Measurements from ENCODE around the gene MBTPS1. TPM values are rescaled to one million over a fixed set of nuclear protein-coding genes. Genes with fewer than 3 reads are reported as not detected.

The MBTPS1 gene
- total RNA-seq, 1 experiment from 2014 or later, result 130 TPM

GRCh38 chr16:84087001-84087400 is 29.7 kb downstream of the MBTPS1 start:
- peaks cover 32% of the 10 kb centered on the region for H3K36me3 Mint-ChIP-seq (ENCODE audit: insufficient read depth, unreplicated experiment)
- no peak overlapping the region for H3K27ac Mint-ChIP-seq (ENCODE audit: unreplicated experiment)
- DNase-seq, result no peak
- CTCF ChIA-PET, result interaction anchor here (0.6 to 2.3 kb wide), 3 partner anchors 30 to 129 kb away, joined by 3 to 7 read pairs (median 4); partner anchors contain the start of genes MBTPS1 and TAF1C
- no peaks in the 10 kb centered on the region for H3K9me3 Mint-ChIP-seq (ENCODE audit: low read depth, unreplicated experiment)
- no peak overlapping the region for H3K4me3 Mint-ChIP-seq (ENCODE audit: low read depth, unreplicated experiment)
- no peak for TF ChIP-seq CTCF (IDR thresholded peaks at IDR 0.05; ENCODE audit: unreplicated experiment)
- BruUV-seq (replicated peaks), result no TSS peak
- no peaks in the 10 kb centered on the region for H3K27me3 Mint-ChIP-seq (ENCODE audit: unreplicated experiment)
- intact Hi-C loops (cut with micrococcal nuclease; ENCODE audit: unreplicated experiment), result no loop called here
- no peaks in the 10 kb centered on the region for H3K4me1 Mint-ChIP-seq (ENCODE audit: low read depth, unreplicated experiment)

- Mint-ChIP-seq H3K36me3 (ENCODE audit: insufficient read depth, unreplicated experiment) (peaks cover 30% of the 10 kb centered on the region), H3K4me3 (ENCODE audit: low read depth, unreplicated experiment) (no peak overlapping the region), H3K9me3 (ENCODE audit: low read depth, unreplicated experiment) (no peaks in the 10 kb centered on the region), H3K4me1 (ENCODE audit: low read depth, unreplicated experiment) (no peaks in the 10 kb centered on the region), H3K27ac (ENCODE audit: unreplicated experiment) (no peak overlapping the region), H3K27me3 (ENCODE audit: unreplicated experiment) (no peaks in the 10 kb centered on the region)
- CTCF ChIA-PET, result interaction anchor here (1.3 to 2.3 kb wide), 3 partner anchors 30 to 101 kb away, joined by 3 to 7 read pairs (median 4); partner anchors contain the start of genes MBTPS1 and TAF1C
- no peak for TF ChIP-seq CTCF (IDR thresholded peaks at IDR 0.05; ENCODE audit: unreplicated experiment)
- BruUV-seq (replicated peaks), result no TSS peak
- DNase-seq, result no peak
- intact Hi-C loops (cut with micrococcal nuclease; ENCODE audit: unreplicated experiment), result no loop called here
Observed at GRCh38 chr16:84086341-84086740, 30.4 kb downstream of the MBTPS1 start.

- H3K27ac Mint-ChIP-seq (ENCODE audit: unreplicated experiment), result no peak overlapping the region
- H3K27me3 Mint-ChIP-seq (ENCODE audit: unreplicated experiment), result no peaks in the 10 kb centered on the region
- no peaks in the 10 kb centered on the region for H3K4me1 Mint-ChIP-seq (ENCODE audit: low read depth, unreplicated experiment)
- no TSS peak for BruUV-seq (replicated peaks)
- H3K36me3 Mint-ChIP-seq (ENCODE audit: insufficient read depth, unreplicated experiment), result peaks cover 33% of the 10 kb centered on the region
- DNase-seq, result no peak
- H3K4me3 Mint-ChIP-seq (ENCODE audit: low read depth, unreplicated experiment), result no peak overlapping the region
- CTCF ChIA-PET, result interaction anchor here (0.6 to 2.3 kb wide), 4 partner anchors 31 to 405 kb away, joined by 3 to 7 read pairs (median 5); partner anchors contain the start of genes MBTPS1 and TAF1C
- H3K9me3 Mint-ChIP-seq (ENCODE audit: low read depth, unreplicated experiment), result no peaks in the 10 kb centered on the region
- intact Hi-C loops (cut with micrococcal nuclease; ENCODE audit: unreplicated experiment), result no loop called here
- TF ChIP-seq CTCF (IDR thresholded peaks at IDR 0.05; ENCODE audit: unreplicated experiment), result no peak
Observed at GRCh38 chr16:84085773-84086172, 31.0 kb downstream of the MBTPS1 start.

GRCh38 chr16:84085271-84085667 is 31.5 kb downstream of the MBTPS1 start:
- Mint-ChIP-seq H3K27ac (ENCODE audit: unreplicated experiment) (no peak overlapping the region), H3K4me3 (ENCODE audit: low read depth, unreplicated experiment) (no peak overlapping the region), H3K4me1 (ENCODE audit: low read depth, unreplicated experiment) (no peaks in the 10 kb centered on the region), H3K9me3 (ENCODE audit: low read depth, unreplicated experiment) (no peaks in the 10 kb centered on the region), H3K27me3 (ENCODE audit: unreplicated experiment) (no peaks in the 10 kb centered on the region), H3K36me3 (ENCODE audit: insufficient read depth, unreplicated experiment) (peaks cover 38% of the 10 kb centered on the region)
- no peak for TF ChIP-seq CTCF (IDR thresholded peaks at IDR 0.05; ENCODE audit: unreplicated experiment)
- BruUV-seq (replicated peaks), result no TSS peak
- CTCF ChIA-PET, result interaction anchor here (0.6 to 1.6 kb wide), 6 partner anchors 31 to 405 kb away, joined by 3 to 13 read pairs (median 8); partner anchors contain the start of genes MBTPS1 and TAF1C
- intact Hi-C loops (cut with micrococcal nuclease; ENCODE audit: unreplicated experiment), result no loop called here
- no peak for DNase-seq
